ENCODE measurements around the gene IL1RAP. TPM values are rescaled to one million over a fixed set of nuclear protein-coding genes. Genes with fewer than 3 reads are reported as not detected.

IL1RAP gene
- total and polyA plus RNA-seq, 5 donors: 1.6 to 8.5 (median 5.5) TPM

DNA sequence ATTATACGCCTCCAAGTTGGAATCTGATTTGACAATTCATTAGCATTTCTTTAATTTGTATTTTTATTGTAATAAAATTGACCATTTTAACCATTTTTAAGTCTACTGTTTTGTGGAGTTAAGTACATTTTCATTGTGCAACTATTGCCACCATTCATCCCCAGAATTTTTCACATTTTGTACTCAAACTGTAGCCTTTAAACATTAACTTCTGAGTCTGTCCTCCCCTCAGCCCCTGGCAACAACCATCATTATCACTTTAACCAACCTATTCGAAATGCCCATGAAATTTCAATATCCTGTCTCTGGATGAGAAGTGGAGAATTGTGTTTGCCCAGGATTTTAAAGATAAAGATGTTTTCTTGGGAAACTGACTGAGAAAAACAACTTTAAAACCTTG is 27.7 kb downstream of the IL1RAP start:
- Histone ChIP-seq H3K4me1 (ENCODE audit: control insufficient read depth, insufficient read depth, low read length) (peaks cover 3% of the 10 kb centered on the region), H3K27ac (ENCODE audit: low read length) (no peak overlapping the region), H3K9me3 (ENCODE audit: control insufficient read depth, low read length) (no peaks in the 10 kb centered on the region), H3K4me3 (ENCODE audit: low read length) (no peak overlapping the region), H3K27me3 (ENCODE audit: control insufficient read depth, insufficient read depth) (no peaks in the 10 kb centered on the region)
- intact Hi-C loops (cut with DNase I): no loop called here
- DNase-seq (no peak), ATAC-seq (no peak)
- WGBS: 92% methylated on average over 2 of the region's 2 CpGs

GRCh38 chr3:190542846-190543245 is 29.0 kb downstream of the IL1RAP start:
- DNase-seq (no peak), ATAC-seq (no peak)
- no peaks in the 10 kb centered on the region for H3K9me3 ChIP-seq (ENCODE audit: control insufficient read depth, low read length)
- H3K4me3 ChIP-seq (ENCODE audit: low read length): no peak overlapping the region
- intact Hi-C loops (cut with DNase I): no loop called here
- peaks cover 3% of the 10 kb centered on the region for H3K4me1 ChIP-seq (ENCODE audit: control insufficient read depth, insufficient read depth, low read length)
- H3K27ac ChIP-seq (ENCODE audit: low read length): no peak overlapping the region
- 53% methylated on average over 1 of the region's 1 CpG for WGBS
- H3K27me3 ChIP-seq (ENCODE audit: control insufficient read depth, insufficient read depth): no peaks in the 10 kb centered on the region

GRCh38 chr3:190543671-190544070 is 29.8 kb downstream of the IL1RAP start:
- no peaks in the 10 kb centered on the region for H3K27me3 ChIP-seq (ENCODE audit: control insufficient read depth, insufficient read depth)
- no peak overlapping the region for H3K4me3 ChIP-seq (ENCODE audit: low read length)
- 79% methylated on average over 4 of the region's 4 CpGs for WGBS
- intact Hi-C loops (cut with DNase I): no loop called here
- DNase-seq (no peak), ATAC-seq (no peak)
- peaks cover 3% of the 10 kb centered on the region for H3K4me1 ChIP-seq (ENCODE audit: control insufficient read depth, insufficient read depth, low read length)
- H3K27ac ChIP-seq (ENCODE audit: low read length): no peak overlapping the region
- no peaks in the 10 kb centered on the region for H3K9me3 ChIP-seq (ENCODE audit: control insufficient read depth, low read length)

DNA sequence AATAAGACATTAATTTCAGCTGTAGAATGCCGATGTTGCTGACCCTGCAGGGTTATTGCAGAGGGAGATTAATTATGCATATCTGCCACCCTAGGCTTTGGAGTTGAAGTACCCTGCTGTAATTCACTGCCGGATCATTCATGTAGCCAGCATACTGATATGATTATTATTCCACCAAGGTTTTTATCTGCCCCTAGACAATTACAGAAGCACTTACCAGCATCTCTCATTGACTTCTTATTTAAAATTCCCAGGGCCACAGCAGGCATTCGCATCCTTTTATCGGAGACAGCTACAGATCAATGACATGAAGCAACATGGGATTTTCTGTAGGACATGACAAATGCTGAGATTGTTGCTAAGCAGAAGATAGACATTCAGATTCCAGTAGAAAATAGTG is 31.3 kb downstream of the IL1RAP start:
- DNase-seq (no peak), ATAC-seq (no peak)
- WGBS: 80% methylated on average over 4 of the region's 4 CpGs
- H3K4me3 ChIP-seq (ENCODE audit: low read length): no peak overlapping the region
- no peak overlapping the region for H3K27ac ChIP-seq (ENCODE audit: low read length)
- H3K27me3 ChIP-seq (ENCODE audit: control insufficient read depth, insufficient read depth): no peaks in the 10 kb centered on the region
- H3K9me3 ChIP-seq (ENCODE audit: control insufficient read depth, low read length): no peaks in the 10 kb centered on the region
- peaks cover 3% of the 10 kb centered on the region for H3K4me1 ChIP-seq (ENCODE audit: control insufficient read depth, insufficient read depth, low read length)
- intact Hi-C loops (cut with DNase I): no loop called here

DNA sequence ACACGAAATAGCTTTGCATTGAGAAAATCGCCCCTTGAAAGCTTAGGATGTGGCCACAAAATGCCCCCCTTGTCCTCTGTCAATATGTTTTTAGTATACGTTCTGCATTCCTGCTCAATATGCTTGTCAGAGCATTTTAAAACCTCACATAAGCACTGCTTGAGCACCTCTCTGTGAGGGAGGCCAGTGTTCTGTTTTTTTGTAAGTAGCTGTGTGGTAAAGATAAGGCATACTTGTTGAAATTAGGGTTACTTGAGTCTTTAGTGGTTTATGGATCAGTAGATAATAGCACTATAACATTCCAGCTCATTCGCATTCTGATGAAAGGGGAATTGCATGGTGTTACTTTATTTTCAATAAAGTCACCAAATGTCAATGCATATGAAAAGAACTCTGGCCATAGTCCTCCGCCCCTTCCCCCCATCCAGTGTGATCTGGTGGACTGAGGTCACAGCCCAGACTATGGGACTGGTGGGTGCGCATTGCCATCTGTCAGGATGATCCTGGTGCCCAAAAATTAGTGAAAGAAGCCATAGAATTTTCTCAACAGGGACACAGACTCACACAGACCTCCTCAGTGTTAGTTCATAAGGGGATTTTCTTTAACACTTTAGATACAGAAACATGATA is 33.1 kb downstream of the IL1RAP start:
- intact Hi-C loops (cut with DNase I): no loop called here
- no peak for DNase-seq
- 89% methylated on average over 6 of the region's 6 CpGs for WGBS
- H3K4me1 ChIP-seq (ENCODE audit: control insufficient read depth, insufficient read depth, low read length): peaks cover 3% of the 10 kb centered on the region
- no peak for ATAC-seq
- H3K9me3 ChIP-seq (ENCODE audit: control insufficient read depth, low read length): no peaks in the 10 kb centered on the region
- H3K27me3 ChIP-seq (ENCODE audit: control insufficient read depth, insufficient read depth): no peaks in the 10 kb centered on the region
- H3K4me3 ChIP-seq (ENCODE audit: low read length): no peak overlapping the region
- H3K27ac ChIP-seq (ENCODE audit: low read length): no peak overlapping the region

DNA sequence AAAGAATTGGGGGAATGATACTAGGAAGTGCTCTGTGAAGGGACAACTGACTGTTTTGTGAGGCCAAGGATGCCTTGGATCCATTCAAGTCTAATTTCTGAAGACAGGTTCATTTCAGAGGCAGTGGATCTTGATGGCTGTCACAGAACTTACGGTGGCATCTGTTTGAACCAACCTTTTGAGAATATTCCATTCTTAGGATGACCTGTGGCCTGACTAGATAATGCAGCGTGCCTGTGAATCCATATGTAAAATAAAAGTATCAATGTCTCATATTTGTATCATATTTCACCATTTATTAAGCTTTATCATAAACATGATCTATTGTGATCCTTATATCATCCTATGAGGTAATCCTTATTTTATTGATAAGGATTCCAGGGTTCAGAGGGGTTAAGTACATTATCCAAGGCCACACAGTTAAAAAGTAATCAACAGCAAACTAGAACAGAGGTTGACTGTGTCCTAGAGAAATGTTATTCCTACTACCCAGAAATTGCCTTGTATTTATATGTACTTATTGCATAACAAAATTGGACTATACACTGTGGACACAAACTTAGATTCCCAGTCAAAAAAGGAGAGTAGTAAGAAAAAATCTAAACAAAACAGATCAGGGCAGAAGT is 34.3 kb downstream of the IL1RAP start:
- intact Hi-C loops (cut with DNase I): no loop called here
- DNase-seq (no peak), ATAC-seq (no peak)
- Histone ChIP-seq H3K9me3 (ENCODE audit: control insufficient read depth, low read length) (no peaks in the 10 kb centered on the region), H3K27me3 (ENCODE audit: control insufficient read depth, insufficient read depth) (no peaks in the 10 kb centered on the region), H3K4me3 (ENCODE audit: low read length) (no peak overlapping the region), H3K27ac (ENCODE audit: low read length) (no peak overlapping the region), H3K4me1 (ENCODE audit: control insufficient read depth, insufficient read depth, low read length) (peaks cover 1% of the 10 kb centered on the region)
- WGBS: 98% methylated on average over 2 of the region's 2 CpGs

- H3K4me3 ChIP-seq (ENCODE audit: low read length): no peak overlapping the region
- no peaks in the 10 kb centered on the region for H3K9me3 ChIP-seq (ENCODE audit: control insufficient read depth, low read length)
- no peak for ATAC-seq
- H3K4me1 ChIP-seq (ENCODE audit: control insufficient read depth, insufficient read depth, low read length): no peaks in the 10 kb centered on the region
- no peak overlapping the region for H3K27ac ChIP-seq (ENCODE audit: low read length)
- no peaks in the 10 kb centered on the region for H3K27me3 ChIP-seq (ENCODE audit: control insufficient read depth, insufficient read depth)
- intact Hi-C loops (cut with DNase I): no loop called here
- no peak for DNase-seq
These were observed 38.1 kb downstream of the IL1RAP start for GRCh38 chr3:190552021-190552420.

DNA sequence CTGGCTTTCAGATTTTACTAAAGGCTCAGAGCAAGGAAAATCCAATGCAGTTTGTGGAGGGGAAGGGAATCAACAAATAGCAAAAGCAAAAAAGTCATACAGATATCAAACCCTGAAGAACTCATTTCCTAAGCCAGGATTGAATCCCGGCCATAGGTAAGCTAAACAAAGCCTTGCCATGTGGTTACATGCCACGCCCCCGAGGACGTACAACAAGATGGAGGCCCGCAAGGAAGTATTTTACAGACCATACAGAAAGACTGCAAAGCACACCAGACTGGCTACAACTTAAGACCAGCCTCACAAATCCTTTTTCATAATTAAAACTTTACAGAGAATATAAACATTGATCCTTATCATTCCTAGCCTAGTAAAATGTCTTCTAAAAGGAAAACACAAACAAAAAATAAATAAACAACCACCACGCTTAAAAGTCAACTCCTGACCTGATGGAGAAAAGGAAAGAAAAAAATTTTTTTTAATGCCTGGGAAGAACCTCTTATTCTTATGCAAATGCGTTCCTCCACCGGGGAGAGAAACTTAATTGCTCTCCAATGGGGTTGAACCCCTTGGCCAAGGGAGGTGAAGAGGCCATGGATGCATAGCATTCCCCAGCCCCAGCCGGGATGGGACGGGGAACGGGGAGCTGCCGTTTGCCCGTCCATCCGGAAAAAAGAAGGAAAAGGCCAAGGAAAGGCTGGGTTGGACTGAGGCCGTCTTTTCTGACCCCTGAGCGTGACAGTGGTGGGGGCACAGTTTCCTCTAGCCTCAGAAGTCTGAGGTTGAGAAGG is 39.3 kb downstream of the IL1RAP start:
- no peak overlapping the region for H3K27ac ChIP-seq (ENCODE audit: low read length)
- H3K27me3 ChIP-seq (ENCODE audit: control insufficient read depth, insufficient read depth): no peaks in the 10 kb centered on the region
- intact Hi-C loops (cut with DNase I): no loop called here
- no peaks in the 10 kb centered on the region for H3K4me1 ChIP-seq (ENCODE audit: control insufficient read depth, insufficient read depth, low read length)
- DNase-seq (peak in 1 of 3 donors; percentile 32), ATAC-seq (no peak)
- WGBS: 86% methylated on average over 16 of the region's 16 CpGs
- no peak overlapping the region for H3K4me3 ChIP-seq (ENCODE audit: low read length)
- no peaks in the 10 kb centered on the region for H3K9me3 ChIP-seq (ENCODE audit: control insufficient read depth, low read length)

DNA sequence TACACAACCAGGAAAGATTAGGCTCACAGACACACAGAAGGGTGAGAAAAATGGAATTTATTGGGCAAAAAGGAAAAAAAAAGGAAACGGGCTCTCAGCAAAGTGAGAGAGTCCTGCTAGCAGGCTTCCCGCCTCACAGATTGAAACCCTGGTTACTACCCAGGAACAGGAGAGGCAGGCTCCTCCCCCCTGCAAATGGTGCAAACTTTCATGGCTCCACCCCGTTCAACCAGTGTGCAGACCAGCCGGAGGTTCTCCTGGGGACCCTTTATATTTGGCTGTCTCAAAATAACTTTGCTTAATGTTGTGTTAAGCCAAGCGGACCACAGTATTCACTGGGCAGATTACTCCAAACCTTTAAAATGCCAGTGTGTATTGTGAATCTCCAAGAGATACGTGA is 40.3 kb downstream of the IL1RAP start:
- intact Hi-C loops (cut with DNase I): no loop called here
- no peak for DNase-seq
- Histone ChIP-seq H3K4me3 (ENCODE audit: low read length) (no peak overlapping the region), H3K27ac (ENCODE audit: low read length) (no peak overlapping the region), H3K4me1 (ENCODE audit: control insufficient read depth, insufficient read depth, low read length) (no peaks in the 10 kb centered on the region), H3K27me3 (ENCODE audit: control insufficient read depth, insufficient read depth) (no peaks in the 10 kb centered on the region), H3K9me3 (ENCODE audit: control insufficient read depth, low read length) (no peaks in the 10 kb centered on the region)
- ATAC-seq: no peak
- 81% methylated on average over 6 of the region's 6 CpGs for WGBS

DNA sequence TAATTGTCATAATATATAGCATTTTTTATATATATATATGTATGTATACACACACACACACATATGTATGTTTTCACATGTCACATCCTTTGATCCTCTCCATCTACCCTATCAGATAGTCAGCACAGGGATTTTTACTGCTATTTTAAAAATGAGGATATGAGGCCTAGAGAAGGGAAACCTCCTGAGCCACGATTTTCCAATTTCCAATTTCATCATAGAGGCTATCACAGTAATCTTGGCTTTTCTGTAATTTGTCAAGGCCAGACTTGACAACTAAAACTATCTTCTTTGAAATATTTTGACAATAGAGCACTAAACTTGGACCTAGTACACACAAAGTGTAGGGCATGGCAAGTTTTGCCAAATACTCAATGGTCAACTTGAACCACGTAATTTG is 42.5 kb downstream of the IL1RAP start:
- Histone ChIP-seq H3K27me3 (ENCODE audit: control insufficient read depth, insufficient read depth) (no peaks in the 10 kb centered on the region), H3K4me1 (ENCODE audit: control insufficient read depth, insufficient read depth, low read length) (no peaks in the 10 kb centered on the region), H3K4me3 (ENCODE audit: low read length) (no peak overlapping the region), H3K9me3 (ENCODE audit: control insufficient read depth, low read length) (no peaks in the 10 kb centered on the region), H3K27ac (ENCODE audit: low read length) (no peak overlapping the region)
- no peak for DNase-seq
- no peak for ATAC-seq
- WGBS: 78% methylated on average over 2 of the region's 2 CpGs
- intact Hi-C loops (cut with DNase I): no loop called here

DNA sequence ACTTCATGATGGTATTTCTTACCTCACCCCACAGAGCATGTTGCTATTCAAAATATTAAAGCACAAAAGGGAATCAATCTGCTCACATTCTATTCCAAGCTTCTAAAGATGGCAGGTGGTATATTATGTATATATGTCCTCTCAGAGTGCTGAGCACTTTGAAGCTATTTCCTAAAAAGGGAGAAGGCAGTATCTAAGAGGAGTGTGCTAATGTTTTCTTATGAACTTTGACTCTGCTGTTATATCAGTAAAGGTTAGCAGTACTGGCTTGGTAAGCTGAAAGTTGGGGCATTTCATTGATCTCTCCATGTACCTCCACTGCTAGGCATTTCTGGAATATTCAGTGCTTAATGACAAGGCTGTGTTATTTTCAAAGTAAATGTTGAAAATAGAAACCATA is 43.4 kb downstream of the IL1RAP start:
- H3K4me3 ChIP-seq (ENCODE audit: low read length): no peak overlapping the region
- H3K27me3 ChIP-seq (ENCODE audit: control insufficient read depth, insufficient read depth): no peaks in the 10 kb centered on the region
- H3K27ac ChIP-seq (ENCODE audit: low read length): no peak overlapping the region
- H3K4me1 ChIP-seq (ENCODE audit: control insufficient read depth, insufficient read depth, low read length): no peaks in the 10 kb centered on the region
- no peak for DNase-seq
- ATAC-seq: no peak
- intact Hi-C loops (cut with DNase I): no loop called here
- no peaks in the 10 kb centered on the region for H3K9me3 ChIP-seq (ENCODE audit: control insufficient read depth, low read length)

Data from right cardiac atrium (tissue), 5 donors.